ENCODE results near the gene PPARD.

Gene PPARD

DNA sequence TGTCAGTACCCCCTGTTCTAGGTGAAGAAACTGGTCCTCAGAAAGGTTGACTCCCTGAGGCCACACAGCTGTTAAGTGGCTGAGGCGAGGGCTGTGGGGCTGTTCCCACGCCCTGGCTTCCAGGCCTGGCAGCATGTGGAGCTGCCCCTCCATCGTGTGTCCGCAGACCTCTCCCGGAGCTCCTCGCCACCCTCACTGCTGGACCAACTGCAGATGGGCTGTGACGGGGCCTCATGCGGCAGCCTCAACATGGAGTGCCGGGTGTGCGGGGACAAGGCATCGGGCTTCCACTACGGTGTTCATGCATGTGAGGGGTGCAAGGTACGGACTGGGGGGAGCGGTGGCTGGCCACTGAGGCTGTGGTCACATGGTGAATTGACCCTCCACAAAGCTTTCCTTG lies 77.6 kb downstream of the PPARD start:
- no peak overlapping the region for H3K4me3 ChIP-seq (ENCODE audit: low read depth, low read length)
- DNase-seq: no peak
- TF ChIP-seq, protein P1, sequence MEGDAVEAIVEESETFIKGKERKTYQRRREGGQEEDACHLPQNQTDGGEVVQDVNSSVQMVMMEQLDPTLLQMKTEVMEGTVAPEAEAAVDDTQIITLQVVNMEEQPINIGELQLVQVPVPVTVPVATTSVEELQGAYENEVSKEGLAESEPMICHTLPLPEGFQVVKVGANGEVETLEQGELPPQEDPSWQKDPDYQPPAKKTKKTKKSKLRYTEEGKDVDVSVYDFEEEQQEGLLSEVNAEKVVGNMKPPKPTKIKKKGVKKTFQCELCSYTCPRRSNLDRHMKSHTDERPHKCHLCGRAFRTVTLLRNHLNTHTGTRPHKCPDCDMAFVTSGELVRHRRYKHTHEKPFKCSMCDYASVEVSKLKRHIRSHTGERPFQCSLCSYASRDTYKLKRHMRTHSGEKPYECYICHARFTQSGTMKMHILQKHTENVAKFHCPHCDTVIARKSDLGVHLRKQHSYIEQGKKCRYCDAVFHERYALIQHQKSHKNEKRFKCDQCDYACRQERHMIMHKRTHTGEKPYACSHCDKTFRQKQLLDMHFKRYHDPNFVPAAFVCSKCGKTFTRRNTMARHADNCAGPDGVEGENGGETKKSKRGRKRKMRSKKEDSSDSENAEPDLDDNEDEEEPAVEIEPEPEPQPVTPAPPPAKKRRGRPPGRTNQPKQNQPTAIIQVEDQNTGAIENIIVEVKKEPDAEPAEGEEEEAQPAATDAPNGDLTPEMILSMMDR (IDR thresholded peaks at IDR 0.05; ENCODE audit: low read depth, low read length): no peak
- peaks cover 3% of the 10 kb centered on the region for H3K36me3 ChIP-seq
- H3K4me1 ChIP-seq: peaks cover 5% of the 10 kb centered on the region; the same call in 1 of the 2 replicates
- H3K9me3 ChIP-seq: no peaks in the 10 kb centered on the region
- no peaks in the 10 kb centered on the region for H3K27me3 ChIP-seq

DNA sequence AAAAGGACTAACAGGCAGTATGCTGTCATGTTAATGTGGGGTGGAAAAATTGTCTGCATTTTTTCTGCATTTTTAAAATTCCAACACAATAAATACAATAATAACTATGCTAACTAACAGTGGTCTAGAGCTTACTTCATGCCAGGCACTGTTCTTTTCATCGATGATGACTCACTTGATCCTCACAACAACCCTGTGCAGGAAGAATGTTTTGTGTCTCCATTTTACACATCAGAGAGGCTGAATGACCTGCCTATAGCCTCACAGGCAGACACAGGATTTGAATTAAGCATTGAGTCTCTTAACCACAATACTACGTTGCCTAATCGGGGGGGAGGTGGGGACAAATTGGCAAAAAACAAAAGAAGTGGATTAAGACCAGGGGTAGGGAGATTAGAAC lies 82.9 kb downstream of the PPARD start:
- no peak for DNase-seq
- Histone ChIP-seq H3K27me3 (no peaks in the 10 kb centered on the region), H3K36me3 (peaks cover 3% of the 10 kb centered on the region), H3K4me1 (no peaks in the 10 kb centered on the region), H3K9me3 (no peaks in the 10 kb centered on the region), H3K4me3 (ENCODE audit: low read depth, low read length) (no peak overlapping the region)
- TF ChIP-seq, protein P1 (IDR thresholded peaks at IDR 0.05; ENCODE audit: low read depth, low read length): no peak

DNA sequence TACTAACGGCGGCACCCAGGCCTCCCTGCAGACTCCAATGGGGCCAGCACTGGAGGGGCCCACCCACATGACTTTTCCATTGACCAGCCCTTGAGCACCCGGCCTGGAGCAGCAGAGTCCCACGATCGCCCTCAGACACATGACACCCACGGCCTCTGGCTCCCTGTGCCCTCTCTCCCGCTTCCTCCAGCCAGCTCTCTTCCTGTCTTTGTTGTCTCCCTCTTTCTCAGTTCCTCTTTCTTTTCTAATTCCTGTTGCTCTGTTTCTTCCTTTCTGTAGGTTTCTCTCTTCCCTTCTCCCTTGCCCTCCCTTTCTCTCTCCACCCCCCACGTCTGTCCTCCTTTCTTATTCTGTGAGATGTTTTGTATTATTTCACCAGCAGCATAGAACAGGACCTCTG lies 83.7 kb downstream of the PPARD start:
- Histone ChIP-seq H3K4me1 (no peaks in the 10 kb centered on the region), H3K4me3 (ENCODE audit: low read depth, low read length) (no peak overlapping the region), H3K27me3 (no peaks in the 10 kb centered on the region), H3K36me3 (peaks cover 3% of the 10 kb centered on the region), H3K9me3 (no peaks in the 10 kb centered on the region)
- TF ChIP-seq, protein P1 (IDR thresholded peaks at IDR 0.05; ENCODE audit: low read depth, low read length): no peak
- no peak for DNase-seq

DNA sequence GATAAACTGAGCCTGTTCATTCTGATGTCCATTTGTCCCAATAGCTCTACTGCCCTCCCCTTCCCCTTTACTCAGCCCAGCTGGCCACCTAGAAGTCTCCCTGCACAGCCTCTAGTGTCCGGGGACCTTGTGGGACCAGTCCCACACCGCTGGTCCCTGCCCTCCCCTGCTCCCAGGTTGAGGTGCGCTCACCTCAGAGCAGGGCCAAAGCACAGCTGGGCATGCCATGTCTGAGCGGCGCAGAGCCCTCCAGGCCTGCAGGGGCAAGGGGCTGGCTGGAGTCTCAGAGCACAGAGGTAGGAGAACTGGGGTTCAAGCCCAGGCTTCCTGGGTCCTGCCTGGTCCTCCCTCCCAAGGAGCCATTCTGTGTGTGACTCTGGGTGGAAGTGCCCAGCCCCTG lies 85.1 kb downstream of the PPARD start:
- TF ChIP-seq, protein P1 (IDR thresholded peaks at IDR 0.05; ENCODE audit: low read depth, low read length): no peak
- Histone ChIP-seq H3K9me3 (no peaks in the 10 kb centered on the region), H3K27me3 (no peaks in the 10 kb centered on the region), H3K4me3 (ENCODE audit: low read depth, low read length) (no peak overlapping the region), H3K4me1 (no peaks in the 10 kb centered on the region), H3K36me3 (peaks cover 3% of the 10 kb centered on the region)
- DNase-seq: no peak

DNA sequence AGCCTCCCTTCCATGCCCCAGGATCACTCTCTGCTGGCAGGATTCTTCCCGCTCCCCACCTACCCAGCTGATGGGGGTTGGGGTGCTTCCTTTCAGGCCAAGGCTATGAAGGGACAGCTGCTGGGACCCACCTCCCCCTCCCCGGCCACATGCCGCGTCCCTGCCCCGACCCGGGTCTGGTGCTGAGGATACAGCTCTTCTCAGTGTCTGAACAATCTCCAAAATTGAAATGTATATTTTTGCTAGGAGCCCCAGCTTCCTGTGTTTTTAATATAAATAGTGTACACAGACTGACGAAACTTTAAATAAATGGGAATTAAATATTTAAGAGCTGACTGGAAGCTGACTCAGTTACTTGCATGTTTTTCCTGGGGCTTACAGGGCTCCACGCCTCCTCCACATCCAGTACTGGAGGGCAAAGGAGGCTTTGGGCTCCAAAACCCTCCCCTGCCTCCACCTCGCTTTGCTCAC lies 85.5 kb downstream of the PPARD start:
- H3K4me3 ChIP-seq (ENCODE audit: low read depth, low read length): no peak overlapping the region
- H3K9me3 ChIP-seq: no peaks in the 10 kb centered on the region
- H3K4me1 ChIP-seq: no peaks in the 10 kb centered on the region
- no peak for DNase-seq
- TF ChIP-seq, protein P1 (IDR thresholded peaks at IDR 0.05; ENCODE audit: low read depth, low read length): no peak
- H3K36me3 ChIP-seq: peaks cover 3% of the 10 kb centered on the region
- H3K27me3 ChIP-seq: no peaks in the 10 kb centered on the region

DNA sequence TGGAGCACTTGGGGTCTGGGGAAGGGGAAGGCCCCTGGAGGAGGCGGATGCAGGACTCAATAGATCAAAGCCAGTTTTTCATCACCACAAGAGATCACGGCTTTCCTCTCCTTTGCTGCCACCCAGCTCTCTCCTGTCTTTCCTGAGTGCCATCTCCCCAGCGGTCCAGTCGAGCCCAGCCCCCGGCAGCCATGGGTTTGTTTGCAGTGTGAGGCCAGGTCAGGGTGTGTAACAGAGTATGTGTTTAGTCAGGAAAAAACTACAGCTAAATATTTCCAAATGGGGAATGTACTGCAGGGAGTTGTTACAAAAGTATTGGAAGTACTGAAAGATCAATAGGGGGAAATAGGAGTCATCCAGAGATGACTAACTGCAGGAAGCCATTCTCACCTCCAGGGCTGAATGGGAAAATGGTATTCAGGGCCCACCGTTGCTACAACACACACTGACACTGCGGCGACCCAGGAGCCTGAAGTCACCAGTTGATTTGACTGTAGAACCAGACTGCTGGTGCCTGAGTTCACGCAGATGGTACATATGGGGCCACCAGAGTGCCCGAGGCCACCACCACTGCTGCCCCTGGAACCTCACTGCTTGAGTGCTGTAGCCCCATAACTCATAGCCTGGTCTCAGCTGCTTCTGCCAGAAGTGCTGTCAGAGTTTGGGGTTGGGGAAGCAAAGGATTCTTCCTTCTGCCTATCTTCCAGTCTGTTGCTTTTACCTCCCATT lies 86.2 kb downstream of the PPARD start:
- no peaks in the 10 kb centered on the region for H3K27me3 ChIP-seq
- TF ChIP-seq, protein P1 (IDR thresholded peaks at IDR 0.05; ENCODE audit: low read depth, low read length): no peak
- no peak overlapping the region for H3K4me3 ChIP-seq (ENCODE audit: low read depth, low read length)
- no peaks in the 10 kb centered on the region for H3K9me3 ChIP-seq
- no peak for DNase-seq
- no peaks in the 10 kb centered on the region for H3K4me1 ChIP-seq
- peaks cover 3% of the 10 kb centered on the region for H3K36me3 ChIP-seq
